Measurements from ENCODE around the gene USP38.

- no peak for TF ChIP-seq CTCF (IDR thresholded peaks at IDR 0.05; ENCODE audit: poor library complexity)
- TF ChIP-seq EZH2phosphoT487 (IDR thresholded peaks at IDR 0.05; ENCODE audit: low read depth, severe bottlenecking, unreplicated experiment) = no peak
- no peak for TF ChIP-seq EZH2 (IDR thresholded peaks at IDR 0.05; ENCODE audit: borderline replicate concordance)
These were observed 39.5 kb downstream of the USP38 start for GRCh38 chr4:143224255-143224654.

Measured in hepatocyte (in vitro differentiated cells).